ENCODE measurements around the gene STARD9.
"Not testable (repeated sequence)": the region's sequence is repeated elsewhere in the genome, so short reads cannot be mapped to it uniquely, and the experiment has no call there.

The STARD9 gene

DNA sequence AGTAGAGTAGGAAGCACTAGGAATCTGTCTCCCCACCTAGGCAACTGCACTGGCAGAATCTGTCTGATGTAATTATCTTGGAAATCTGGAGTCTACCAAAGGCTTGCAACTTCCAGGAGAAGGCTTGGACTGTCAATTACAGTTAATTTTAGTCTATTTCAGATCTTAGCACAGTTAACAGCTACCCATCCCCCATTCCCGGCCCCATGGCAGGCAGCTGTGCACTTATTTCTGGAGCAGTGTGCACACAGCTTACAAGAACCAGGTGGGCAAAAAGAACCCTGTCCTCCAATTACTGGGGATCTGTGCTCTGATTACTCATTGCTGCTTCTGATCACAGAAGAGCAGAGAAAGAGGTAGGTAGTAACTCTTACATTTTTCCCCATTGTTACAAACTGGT lies 173.9 kb downstream of the STARD9 start:
- in situ Hi-C loops (cut with MboI; ENCODE audit: low sequenced_read_pairs) = no loop called here

DNA sequence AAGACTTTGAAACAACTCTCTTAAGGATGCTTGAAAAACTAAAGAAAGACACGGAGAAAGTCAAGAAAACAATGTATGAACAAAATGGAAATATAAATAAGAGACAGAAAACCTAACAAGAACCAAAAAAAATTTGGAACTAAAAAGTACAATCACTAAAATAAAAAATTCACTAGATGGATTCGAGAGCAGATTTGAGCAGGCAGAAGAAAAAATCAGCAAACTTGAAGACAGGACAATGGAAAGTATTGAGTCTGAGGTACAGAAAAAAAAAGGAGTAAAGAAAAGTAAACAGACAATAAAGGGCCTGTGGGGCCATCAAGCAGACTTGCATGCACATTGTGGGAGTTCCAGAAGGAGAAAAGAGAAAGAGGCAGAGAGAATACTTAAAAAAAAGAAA lies 174.9 kb downstream of the STARD9 start:
- in situ Hi-C loops (cut with MboI; ENCODE audit: low sequenced_read_pairs) = no loop called here

DNA sequence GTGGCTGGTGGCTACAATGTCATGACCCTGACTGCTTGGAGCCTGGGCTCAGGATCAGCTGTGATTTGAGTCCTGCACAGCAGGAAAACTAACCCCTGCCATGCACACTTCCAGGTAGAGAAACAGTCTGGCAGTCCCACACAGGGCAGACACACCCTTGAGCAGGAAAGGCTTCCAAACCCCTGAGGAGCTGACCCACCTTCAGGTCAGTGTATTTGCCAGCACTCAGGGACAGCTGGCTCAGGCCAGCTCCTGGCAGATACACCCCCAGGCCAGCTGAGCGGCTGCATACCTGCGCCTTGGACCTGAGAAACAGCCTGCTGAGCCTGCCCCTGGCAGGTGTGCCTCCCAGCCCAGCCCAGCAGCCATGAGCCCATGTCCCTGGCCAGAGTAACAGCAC lies 183.7 kb downstream of the STARD9 start:
- in situ Hi-C loops (cut with MboI; ENCODE audit: low sequenced_read_pairs) = no loop called here

DNA sequence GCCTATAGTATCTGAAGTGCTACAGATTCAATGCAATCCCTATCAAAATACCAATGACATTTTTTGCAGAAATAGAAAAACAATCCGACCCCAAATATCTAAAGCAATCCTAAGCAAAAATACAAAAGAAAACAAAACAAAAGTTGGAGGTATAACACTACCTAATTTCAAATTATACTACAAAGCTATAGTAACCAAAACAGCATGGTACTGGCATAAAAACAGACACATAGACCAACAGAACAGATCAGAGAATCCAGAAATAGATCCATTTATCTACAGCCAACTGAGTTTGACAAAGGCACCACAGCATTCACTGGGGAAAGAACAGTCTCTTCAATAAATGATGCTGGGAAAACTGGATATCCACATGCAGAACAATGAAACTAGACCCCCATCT lies 185.4 kb downstream of the STARD9 start:
- in situ Hi-C loops (cut with MboI; ENCODE audit: low sequenced_read_pairs) = no loop called here

DNA sequence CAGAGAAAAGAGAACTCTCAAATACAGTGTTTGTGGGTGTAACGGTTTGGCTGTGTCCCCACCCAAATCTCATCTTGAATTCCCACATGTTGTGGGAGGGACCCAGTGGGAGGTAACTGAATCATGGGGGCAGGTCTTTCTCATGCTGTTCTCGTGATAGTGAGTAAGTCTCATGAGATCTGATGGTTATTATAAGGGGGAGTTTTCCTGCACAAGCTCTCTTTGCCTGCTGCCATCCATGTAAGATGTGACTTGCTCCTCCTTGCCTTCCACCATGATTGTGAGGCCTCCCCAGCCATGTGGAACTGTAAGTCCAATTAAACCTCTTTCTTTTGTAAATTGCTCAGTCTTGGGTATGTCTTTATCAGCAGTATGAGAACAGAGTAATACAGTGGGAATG lies 186.4 kb downstream of the STARD9 start:
- in situ Hi-C loops (cut with MboI; ENCODE audit: low sequenced_read_pairs) = not testable (repeated sequence)

DNA sequence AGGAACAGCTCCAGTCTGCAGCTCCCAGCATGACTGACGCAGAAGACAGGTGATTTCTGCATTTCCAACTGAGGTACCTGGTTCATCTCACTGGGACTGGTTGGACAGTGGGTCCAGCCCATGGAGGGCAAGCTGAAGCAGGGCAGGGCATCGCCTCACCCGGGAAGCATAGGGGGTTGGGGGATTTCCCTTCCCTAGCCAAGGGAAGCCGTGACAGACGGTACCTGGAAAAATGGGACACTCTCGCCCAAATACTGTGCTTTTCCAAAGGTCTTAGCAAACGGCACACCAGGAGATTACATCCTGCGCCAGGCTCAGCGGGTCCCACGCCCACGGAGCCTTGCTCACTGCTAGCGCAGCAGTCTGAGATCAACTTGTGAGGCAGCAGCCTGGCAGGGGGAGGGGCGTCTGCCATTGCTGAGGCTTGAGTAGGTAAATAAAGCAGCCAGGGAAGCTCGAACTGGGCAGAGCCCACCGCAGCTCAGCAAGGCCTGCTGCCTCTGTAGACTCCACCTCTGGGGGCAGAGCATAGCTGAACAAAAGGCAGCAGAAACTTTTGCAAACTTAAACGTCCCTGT lies 188.8 kb downstream of the STARD9 start:
- in situ Hi-C loops (cut with MboI; ENCODE audit: low sequenced_read_pairs) = not testable (repeated sequence)

DNA sequence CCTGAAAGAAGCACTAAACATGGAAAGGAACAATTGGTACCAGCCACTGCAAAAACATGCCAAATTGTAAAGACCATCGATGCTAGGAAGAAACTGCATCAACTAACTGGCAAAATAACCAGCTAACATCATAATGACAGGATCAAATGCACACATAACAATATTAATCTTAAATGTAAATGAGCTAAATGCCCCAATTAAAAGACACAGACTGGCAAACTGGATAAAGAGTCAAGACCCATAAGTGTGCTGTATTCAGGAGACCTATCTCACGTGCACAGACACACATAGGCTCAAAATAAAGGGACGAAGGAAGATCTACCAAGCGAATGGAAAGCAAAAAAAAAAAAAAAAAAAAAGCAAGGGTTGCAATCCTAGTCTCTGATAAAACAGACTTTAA lies 190.7 kb downstream of the STARD9 start:
- in situ Hi-C loops (cut with MboI; ENCODE audit: low sequenced_read_pairs) = not testable (repeated sequence)
